ENCODE data around the gene C6orf52.
"Not testable (repeated sequence)": the region's sequence is repeated elsewhere in the genome, so short reads cannot be mapped to it uniquely, and the experiment has no call there.

The C6orf52 gene

GRCh38 chr6:10694302-10695085 lies at the start of gene C6orf52, which contains the start of gene PAK1IP1:
Gene C6orf52, minus strand, starts transcription at chr6:10694616. Its CDS starts 7,066 bp downstream, at chr6:10687550.
Gene PAK1IP1, plus strand, starts transcription at chr6:10694972. Its CDS starts 14 bp downstream, at chr6:10694986.
- DNase-seq (ENCODE audit: low read depth), result peak; percentile 95

GRCh38 chr6:10743515-10743914 lies 49.1 kb upstream of the C6orf52 start:
- DNase-seq (ENCODE audit: low read depth), result no peak

- no peak for DNase-seq (ENCODE audit: low read depth)
Observed at GRCh38 chr6:10742251-10742650, 47.8 kb upstream of the C6orf52 start.

GRCh38 chr6:10741643-10742042 lies 47.2 kb upstream of the C6orf52 start:
- DNase-seq (ENCODE audit: low read depth), result not testable (repeated sequence)

DNA sequence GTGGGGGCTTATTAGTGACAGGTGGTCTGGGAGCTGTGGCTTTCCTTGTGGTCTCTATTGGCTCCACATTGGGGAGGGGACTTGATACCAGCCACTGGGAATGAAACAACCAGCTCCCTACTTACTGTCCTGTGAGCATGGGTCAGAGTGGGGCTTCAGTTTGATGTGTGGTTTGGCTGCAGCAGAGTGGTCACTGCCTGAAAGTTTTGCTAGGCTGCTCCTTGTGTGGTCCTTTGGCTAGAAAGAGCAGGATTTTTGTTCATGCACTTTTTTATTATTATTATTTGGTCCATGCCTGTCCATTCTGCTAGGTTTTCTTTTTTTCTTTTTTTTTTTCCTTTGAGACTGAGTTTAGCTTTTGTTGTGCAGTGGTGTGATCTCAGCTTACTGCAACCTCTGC lies 45.6 kb upstream of the C6orf52 start:
- DNase-seq (ENCODE audit: low read depth), result no peak

- no peak for DNase-seq (ENCODE audit: low read depth)
Observed at GRCh38 chr6:10736731-10737130, 42.3 kb upstream of the C6orf52 start.

GRCh38 chr6:10733863-10734262 lies 39.4 kb upstream of the C6orf52 start:
- no peak for DNase-seq (ENCODE audit: low read depth)

DNA sequence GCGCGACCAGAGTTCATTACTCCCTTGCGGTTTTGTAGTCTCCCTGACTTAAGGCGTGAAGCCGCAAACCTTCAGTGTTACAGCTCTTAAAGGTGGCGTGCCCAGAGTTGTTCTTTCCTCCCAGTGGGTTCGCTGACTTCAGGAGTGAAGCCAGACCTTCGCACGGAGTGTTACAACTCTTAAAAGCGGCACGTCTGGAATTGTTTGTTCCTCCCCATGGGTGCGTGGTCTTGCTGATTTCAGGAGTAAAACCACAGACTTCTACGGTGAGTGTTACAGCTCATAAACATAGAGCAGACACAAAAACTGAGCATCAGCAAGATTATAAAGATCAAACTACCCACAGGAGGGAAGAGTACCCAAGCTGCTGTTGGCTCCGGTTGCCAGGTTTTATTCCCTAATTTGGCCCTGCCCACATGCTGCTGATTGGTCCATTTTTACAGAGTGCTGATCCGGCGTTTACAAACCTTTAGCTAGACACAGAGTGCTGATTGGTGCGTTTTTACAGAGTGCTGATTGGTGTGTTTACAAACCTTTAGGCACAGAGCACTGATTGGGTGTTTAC lies 38.8 kb upstream of the C6orf52 start:
- DNase-seq (ENCODE audit: low read depth), result no peak

DNA sequence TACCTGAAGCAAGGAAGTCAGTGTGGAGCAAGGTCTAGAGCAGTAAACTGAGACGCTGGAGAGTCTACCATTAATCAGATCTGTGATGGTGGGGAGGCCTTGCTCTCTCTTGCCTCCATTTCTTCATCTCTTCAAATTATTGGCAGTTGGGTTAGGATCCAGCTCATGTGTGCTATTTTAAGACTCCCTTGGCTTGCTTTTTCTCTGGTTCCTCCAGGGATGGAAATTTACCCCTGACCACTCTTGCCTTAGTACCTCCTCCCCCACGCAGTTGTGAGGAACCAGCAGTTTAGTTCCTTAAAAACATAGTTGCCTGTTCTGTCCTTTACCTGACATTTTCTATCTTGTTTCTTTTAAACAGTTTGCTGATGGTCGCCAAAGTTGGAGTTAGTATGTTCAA lies 35.8 kb upstream of the C6orf52 start:
- DNase-seq (ENCODE audit: low read depth), result no peak

DNA sequence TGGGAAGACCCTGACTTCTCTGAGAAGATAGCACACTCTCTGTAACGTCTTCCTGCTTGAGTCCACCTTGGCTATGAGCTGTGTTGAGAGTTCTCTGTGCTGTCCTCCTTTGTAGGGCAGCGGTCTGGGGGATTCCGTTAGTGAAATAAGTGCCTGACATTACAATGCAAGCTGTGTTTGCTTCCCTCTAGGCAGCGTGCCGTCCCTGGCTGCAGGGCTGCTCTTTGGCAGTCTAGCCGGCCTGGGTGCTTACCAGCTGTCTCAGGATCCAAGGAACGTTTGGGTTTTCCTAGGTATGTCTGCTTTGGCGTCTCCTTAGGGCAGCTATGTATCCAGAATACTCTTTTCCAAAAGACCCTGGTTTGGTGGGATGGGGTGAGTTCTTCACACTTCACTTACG lies 31.3 kb upstream of the C6orf52 start:
- no peak for DNase-seq (ENCODE audit: low read depth)

DNA sequence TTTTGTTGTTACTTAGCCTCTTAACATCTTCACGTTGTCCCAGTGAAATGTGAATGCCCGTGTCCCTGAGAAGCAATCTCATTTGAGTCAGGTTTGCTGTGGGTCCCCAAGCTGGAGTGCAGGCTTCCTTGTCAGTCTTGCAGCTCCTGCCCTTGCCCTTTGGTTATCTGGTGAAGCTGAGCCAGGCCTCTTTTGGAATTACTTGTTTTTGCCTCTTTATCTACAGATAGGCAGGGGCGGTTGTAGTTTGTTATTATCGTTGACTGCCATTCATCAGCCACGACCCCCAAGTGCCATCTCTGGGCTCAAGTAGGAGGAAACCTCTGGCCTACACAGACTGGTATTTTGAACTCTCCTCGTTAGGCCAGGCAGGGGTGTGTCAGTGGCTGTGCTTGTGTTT lies 30.6 kb upstream of the C6orf52 start:
- no peak for DNase-seq (ENCODE audit: low read depth)

DNA sequence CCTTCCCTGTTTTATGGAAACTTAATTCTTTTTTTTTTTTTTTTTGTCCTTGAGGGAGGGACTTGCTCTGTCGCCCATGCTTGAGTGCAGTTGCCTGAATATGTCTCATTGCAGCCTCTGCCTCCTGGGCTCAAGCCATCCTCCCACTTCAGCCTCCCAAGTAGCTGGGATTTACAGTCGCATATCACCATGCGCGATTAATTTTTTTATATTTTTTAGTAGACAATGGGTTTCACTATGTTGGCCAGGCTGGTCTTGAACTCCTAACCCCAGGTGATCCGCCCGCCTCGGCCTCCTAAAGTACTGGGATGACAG lies 29.1 kb upstream of the C6orf52 start:
- DNase-seq (ENCODE audit: low read depth), result no peak

DNA sequence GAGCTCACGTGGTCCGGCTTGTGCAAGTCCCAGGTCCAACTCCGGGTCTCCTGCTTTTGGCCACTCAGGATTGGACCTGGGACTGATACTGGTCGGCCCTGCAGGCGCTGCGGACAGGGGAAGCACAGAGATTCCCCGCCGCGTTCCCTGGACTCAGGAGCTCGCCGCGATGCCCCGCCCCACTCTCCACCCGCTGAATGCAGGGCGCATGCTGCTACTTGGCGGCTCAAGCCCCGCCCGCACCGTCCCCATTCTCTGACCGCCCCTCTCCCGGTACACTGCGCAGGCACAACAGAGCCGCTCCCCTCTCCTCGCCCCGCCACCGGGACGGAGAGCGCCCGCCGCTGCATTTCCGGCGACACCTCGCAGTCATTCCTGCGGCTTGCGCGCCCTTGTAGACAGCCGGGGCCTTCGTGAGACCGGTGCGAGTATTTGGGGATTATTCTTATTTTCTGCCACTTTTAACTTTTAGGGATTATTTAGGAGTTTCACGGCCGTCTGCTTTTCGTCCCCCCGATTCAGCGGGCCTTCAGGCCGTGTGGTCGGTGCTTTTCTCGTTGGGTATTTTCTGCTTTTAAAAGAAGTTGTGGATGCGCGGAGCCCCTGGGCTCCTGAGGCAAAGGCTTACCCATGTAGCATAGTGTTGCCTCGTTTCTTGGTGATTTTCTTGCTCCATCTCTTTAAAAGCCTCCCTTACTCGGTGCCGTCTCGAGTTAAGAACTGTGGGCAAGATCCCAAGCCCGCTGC lies 28.6 kb upstream of the C6orf52 start, which contains the start of gene TMEM14C:
Gene TMEM14C (plus strand): TSS at position 251 of the 747 bp plus-strand sequence. CDS start 1,544 bp downstream, outside the sequence.
- DNase-seq (ENCODE audit: low read depth), result peak; percentile 99

DNA sequence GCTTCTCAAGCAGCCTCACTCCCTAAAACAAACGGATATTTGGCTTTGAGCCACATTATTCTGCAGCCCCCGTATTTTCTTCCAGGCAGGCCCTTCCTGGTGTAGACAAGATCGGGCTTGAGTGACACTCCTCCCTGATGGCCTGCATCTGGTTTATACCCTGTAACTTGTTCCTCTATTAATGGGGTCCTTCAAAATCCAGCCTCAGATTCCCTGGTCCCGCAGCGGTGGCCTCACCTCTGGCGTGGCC lies 28.1 kb upstream of the C6orf52 start:
- no peak for DNase-seq (ENCODE audit: low read depth)

DNA sequence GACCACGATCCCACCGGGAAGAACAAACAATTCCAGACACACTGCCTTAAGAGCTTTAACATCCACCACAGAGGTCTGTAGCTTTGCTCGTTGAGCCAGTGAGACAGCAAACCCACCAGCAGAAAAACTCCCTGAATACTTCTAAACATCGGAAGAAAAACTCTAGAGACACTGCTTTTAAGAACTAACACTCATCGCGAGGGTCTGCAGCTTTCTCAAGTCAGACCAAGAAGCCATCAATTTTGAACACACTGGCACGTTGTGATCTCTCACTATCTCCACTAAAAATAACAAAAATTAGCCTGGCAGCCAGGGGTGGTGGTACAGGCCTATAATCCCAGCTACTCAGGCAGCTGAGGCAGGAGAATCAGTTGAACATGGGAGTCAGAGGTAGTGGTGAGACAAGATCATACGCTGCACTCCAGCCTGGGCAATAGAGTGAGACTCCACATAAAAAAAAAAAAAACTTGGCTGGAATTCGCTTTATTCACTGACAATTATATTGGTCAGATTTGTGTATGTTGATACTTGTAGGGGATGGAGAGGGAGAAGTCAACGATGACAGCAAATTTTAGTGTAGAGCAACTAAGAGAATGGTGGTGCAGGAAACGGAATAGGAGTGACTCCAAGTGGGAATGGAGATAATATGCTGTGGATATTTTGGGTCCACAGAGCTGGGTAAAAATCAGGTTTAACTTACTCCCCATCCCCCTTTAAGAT lies 27.6 kb upstream of the C6orf52 start:
- no peak for DNase-seq (ENCODE audit: low read depth)

DNA sequence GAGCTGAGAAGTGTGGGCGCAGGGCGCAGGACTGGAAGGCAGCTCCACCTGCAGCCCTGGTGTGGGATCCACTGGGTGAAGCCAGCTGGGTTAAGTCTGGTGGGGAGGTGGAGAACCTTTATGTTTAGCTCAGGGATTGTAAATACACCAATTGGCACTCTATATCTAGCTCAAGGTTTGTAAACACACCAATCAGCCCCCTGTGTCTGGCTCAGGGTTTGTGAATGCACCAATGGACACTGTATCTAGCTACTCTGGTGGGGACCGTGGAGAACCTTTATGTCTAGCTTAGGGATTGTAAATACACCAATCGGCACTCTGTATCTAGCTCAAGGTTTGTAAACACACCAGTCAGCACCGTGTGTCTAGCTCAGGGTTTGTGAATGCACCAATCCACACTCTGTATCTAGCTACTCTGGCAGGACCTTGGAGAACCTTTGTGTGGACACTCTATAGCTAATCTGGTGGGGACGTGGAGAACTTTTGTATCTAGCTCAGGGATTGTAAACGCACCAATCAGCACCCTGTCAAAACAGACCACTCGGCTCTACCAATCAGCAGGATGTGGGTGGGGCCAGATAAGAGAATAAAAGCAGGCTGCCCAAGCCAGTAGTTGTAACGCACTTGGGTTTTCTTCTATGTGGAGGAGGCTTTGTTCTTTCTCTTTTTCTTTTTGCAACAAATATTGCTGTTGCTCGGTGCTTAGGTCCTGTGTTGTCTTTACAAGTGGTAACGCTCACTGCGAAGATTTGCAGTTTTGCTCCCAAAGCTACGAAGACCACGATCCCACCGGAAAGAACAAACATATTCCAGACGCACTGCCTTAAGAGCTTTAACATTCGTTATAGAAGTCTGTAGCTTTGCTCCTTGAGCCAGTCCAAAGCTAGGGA lies 26.8 kb upstream of the C6orf52 start:
- DNase-seq (ENCODE audit: low read depth), result not testable (repeated sequence)

GRCh38 chr6:10720265-10720959 lies 26.0 kb upstream of the C6orf52 start:
- peak; percentile 56 for DNase-seq (ENCODE audit: low read depth)

GRCh38 chr6:10719964-10720264 lies 25.5 kb upstream of the C6orf52 start:
- no peak for DNase-seq (ENCODE audit: low read depth)

DNA sequence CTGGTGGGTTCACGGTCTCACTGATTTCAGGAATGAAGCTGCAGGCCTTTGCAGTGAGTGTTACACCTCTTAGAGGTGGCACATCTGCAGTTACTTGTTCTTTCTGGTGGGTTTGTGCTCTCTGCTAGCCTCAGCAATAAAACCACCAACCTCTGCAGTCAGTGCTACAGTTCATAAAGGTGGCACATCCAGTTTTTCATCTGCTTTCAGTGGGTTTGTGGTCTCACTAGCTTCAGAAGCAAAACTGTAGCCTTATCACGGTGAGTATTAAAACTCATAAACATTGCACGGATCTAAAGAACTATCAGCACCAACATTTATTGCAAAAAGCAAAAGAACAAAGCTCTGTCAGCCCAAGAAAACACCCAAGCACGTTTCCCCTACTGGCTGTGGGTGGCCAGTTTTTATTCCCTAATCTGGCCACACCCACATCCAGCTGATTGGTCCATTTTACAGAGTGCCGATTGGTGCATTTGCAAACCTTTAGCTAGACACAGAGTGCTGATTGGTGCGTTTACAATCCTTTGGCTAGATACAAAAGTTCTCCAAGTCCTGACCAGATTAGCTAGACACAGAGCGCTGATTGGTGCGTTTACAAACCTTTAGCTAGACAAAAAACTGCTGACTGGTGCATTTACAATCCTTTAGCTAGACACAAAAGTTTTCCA lies 25.0 kb upstream of the C6orf52 start:
- DNase-seq (ENCODE audit: low read depth), result peak; percentile 49

DNA sequence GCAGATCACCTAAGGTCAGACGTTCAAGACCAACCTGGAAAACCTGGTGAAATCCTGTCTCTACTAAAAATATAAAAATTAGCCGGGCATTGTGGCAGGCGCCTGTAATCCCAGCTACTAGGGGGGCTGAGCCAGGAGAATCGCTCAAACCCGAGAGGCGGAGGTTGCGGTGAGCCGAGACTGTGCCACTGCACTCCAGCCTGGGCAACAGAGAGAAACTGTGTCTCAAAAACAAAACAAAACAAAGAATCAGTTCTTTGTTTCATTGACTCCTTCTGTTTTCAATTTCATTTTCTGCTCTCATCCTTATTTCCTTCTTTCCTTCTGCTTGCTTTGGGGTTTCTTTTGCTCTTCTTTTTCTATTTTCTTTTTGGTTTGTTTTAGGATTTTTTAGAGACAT lies 19.5 kb upstream of the C6orf52 start:
- no peak for DNase-seq (ENCODE audit: low read depth)

DNA sequence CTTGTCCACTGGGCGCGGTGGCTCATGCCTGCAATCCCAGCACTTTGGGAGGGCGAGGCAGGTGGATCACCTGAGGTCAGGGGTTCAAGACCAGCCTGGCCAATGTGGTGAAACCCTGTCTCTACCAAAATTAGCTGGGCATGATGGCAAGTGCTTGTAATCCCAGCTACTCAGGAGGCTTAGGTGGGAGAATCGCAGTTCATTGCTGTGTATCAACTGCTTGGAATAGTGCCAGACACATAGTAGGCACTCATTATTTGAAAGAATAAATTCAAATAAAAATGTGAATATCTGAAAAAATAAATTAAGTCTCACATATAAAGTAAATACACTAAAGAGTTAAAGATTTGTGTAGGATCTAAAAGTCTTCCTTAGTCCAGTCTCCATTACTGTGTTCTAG lies 2.2 kb upstream of the C6orf52 start:
- DNase-seq (ENCODE audit: low read depth), result no peak
